Astrocyte (in vitro differentiated cells and primary cell): ENCODE measurements around the gene INO80E. TPM values are rescaled to one million over a fixed set of nuclear protein-coding genes. Genes with fewer than 3 reads are reported as not detected.
A peak's percentile ranks its signal among the peaks of the same experiment; 100 is the strongest.

Experiments used
- DNase-seq: peaks from one replicate; pipeline ENCODE4 v3.0.0-alpha.2; 2010; ENCODE audit warnings: low read depth
- FAIRE-seq: peaks from 2 replicates; lab custom pipeline; 2011; peaks lifted over from hg19 to GRCh38; lab: Jason Lieb, UNC
- H2AFZ ChIP-seq: 2 replicates; pipeline ENCODE4 v1.6.0; 2012; ENCODE audit warnings: low read depth, low read length, inconsistent platforms
- H3K27ac ChIP-seq: 2 replicates; pipeline ENCODE4 v1.5.1; 2011; ENCODE audit warnings: low read depth, low read length, inconsistent platforms
- H3K27me3 ChIP-seq: 2 replicates; pipeline ENCODE4 v1.6.0; 2011; ENCODE audit warnings: low read length, inconsistent platforms; ENCODE audit not compliant: insufficient read depth
- H3K36me3 ChIP-seq: 2 replicates; pipeline ENCODE4 v1.5.1; 2011; ENCODE audit warnings: low read length, inconsistent platforms; ENCODE audit not compliant: insufficient read depth
- H3K4me1 ChIP-seq: 2 replicates; pipeline ENCODE4 v1.5.1; 2011; ENCODE audit warnings: low read length, inconsistent platforms; ENCODE audit not compliant: insufficient read depth
- H3K4me2 ChIP-seq: 2 replicates; pipeline ENCODE4 v1.6.0; 2012; ENCODE audit warnings: low read length, inconsistent platforms
- H3K4me3 ChIP-seq: 2 replicates; pipeline ENCODE4 v1.5.1; 2011; ENCODE audit warnings: low read depth, mild to moderate bottlenecking, low read length, inconsistent platforms; ENCODE audit not compliant: insufficient read depth
- H3K79me2 ChIP-seq: 2 replicates; pipeline ENCODE4 v1.6.0; 2012; ENCODE audit warnings: mild to moderate bottlenecking, low read length, inconsistent platforms; ENCODE audit not compliant: insufficient read depth
- H3K9ac ChIP-seq: 2 replicates; pipeline ENCODE4 v1.6.0; 2012; ENCODE audit warnings: mild to moderate bottlenecking, low read length, inconsistent platforms
- H3K9me3 ChIP-seq: 2 replicates; pipeline ENCODE4 v1.5.1; 2012; ENCODE audit warnings: low read depth, mild to moderate bottlenecking, low read length, inconsistent platforms; ENCODE audit not compliant: insufficient read depth
- H4K20me1 ChIP-seq: 2 replicates; pipeline ENCODE4 v1.6.0; 2012; ENCODE audit warnings: low read length, inconsistent platforms; ENCODE audit not compliant: insufficient read depth
- H3K27ac Mint-ChIP-seq: one replicate; pipeline ENCODE4 v1.8.0; 2021; ENCODE audit warnings: mild to moderate bottlenecking, mixed read lengths; ENCODE audit not compliant: unreplicated experiment
- H3K27me3 Mint-ChIP-seq: one replicate; pipeline ENCODE4 v1.8.0; 2021; ENCODE audit warnings: low read depth, mixed read lengths; ENCODE audit not compliant: unreplicated experiment
- H3K36me3 Mint-ChIP-seq: one replicate; pipeline ENCODE4 v1.8.0; 2021; ENCODE audit warnings: low read depth, mixed read lengths; ENCODE audit not compliant: unreplicated experiment
- H3K4me1 Mint-ChIP-seq: one replicate; pipeline ENCODE4 v1.8.0; 2021; ENCODE audit warnings: low read depth, mixed read lengths; ENCODE audit not compliant: unreplicated experiment
- H3K4me3 Mint-ChIP-seq: one replicate; pipeline ENCODE4 v1.8.0; 2021; ENCODE audit warnings: mild to moderate bottlenecking, moderate library complexity, mixed read lengths; ENCODE audit not compliant: unreplicated experiment
- H3K9me3 Mint-ChIP-seq: one replicate; pipeline ENCODE4 v1.8.0; 2021; ENCODE audit warnings: mild to moderate bottlenecking, mixed read lengths; ENCODE audit not compliant: unreplicated experiment
- CTCF ChIP-seq: IDR thresholded peaks from 2 replicates; pipeline ENCODE4 v1.5.1; 2011; ENCODE audit warnings: low read depth, mild to moderate bottlenecking, inconsistent platforms, low read length, moderate library complexity; ENCODE audit not compliant: insufficient read depth
- EZH2 ChIP-seq: IDR thresholded peaks from 2 replicates; pipeline ENCODE4 v1.6.1; 2012; ENCODE audit warnings: mild to moderate bottlenecking, low read length, inconsistent platforms; ENCODE audit not compliant: insufficient read depth
- total RNA-seq: library from RNA; stranded (reverse); gene quantifications from 2 replicates; pipeline ENCODE4 v1.2.1, GENCODE V29; 2021

INO80E gene
- total RNA-seq, 1 donor from 2014 or later = 58.5 TPM

- no peaks in the 10 kb centered on the region for H3K36me3 Mint-ChIP-seq
- Histone ChIP-seq H3K9ac (no peak overlapping the region), H4K20me1 (peaks cover 8% of the 10 kb centered on the region), H2AFZ (no peak overlapping the region), H3K4me3 (no peak overlapping the region), H3K27ac (no peak overlapping the region), H3K79me2 (no peaks in the 10 kb centered on the region), H3K9me3 (no peaks in the 10 kb centered on the region), H3K27me3 (peaks cover 35% of the 10 kb centered on the region), H3K36me3 (no peaks in the 10 kb centered on the region), H3K4me2 (no peak overlapping the region), H3K4me1 (peaks cover 5% of the 10 kb centered on the region)
- TF ChIP-seq CTCF = no peak
- DNase-seq (no peak), FAIRE-seq (no peak)
- peaks cover 4% of the 10 kb centered on the region for H3K4me1 Mint-ChIP-seq
- H3K4me3 Mint-ChIP-seq = no peak overlapping the region
- peaks cover 3% of the 10 kb centered on the region for H3K9me3 Mint-ChIP-seq
- peaks cover 53% of the 10 kb centered on the region for H3K27me3 Mint-ChIP-seq
- H3K27ac Mint-ChIP-seq = no peak overlapping the region
Measured at GRCh38 chr16:30028438-30029076, 32.5 kb downstream of the INO80E start.

- H3K4me3 Mint-ChIP-seq = no peak overlapping the region
- peak; percentile 61 for TF ChIP-seq EZH2
- TF ChIP-seq CTCF = no peak
- H3K36me3 ChIP-seq = no peaks in the 10 kb centered on the region
- no peak overlapping the region for H2AFZ ChIP-seq
- FAIRE-seq (no peak), DNase-seq (no peak)
- H3K4me1 ChIP-seq = peaks cover 5% of the 10 kb centered on the region
- no peaks in the 10 kb centered on the region for H3K36me3 Mint-ChIP-seq
- H3K27ac Mint-ChIP-seq = no peak overlapping the region
- H3K27me3 ChIP-seq = peaks cover 35% of the 10 kb centered on the region
- H3K27ac ChIP-seq = no peak overlapping the region
- H3K9me3 ChIP-seq = no peaks in the 10 kb centered on the region
- no peak overlapping the region for H3K4me3 ChIP-seq
- H3K9ac ChIP-seq = no peak overlapping the region
- peaks cover 3% of the 10 kb centered on the region for H3K9me3 Mint-ChIP-seq
- peaks cover 8% of the 10 kb centered on the region for H4K20me1 ChIP-seq
- peaks cover 4% of the 10 kb centered on the region for H3K4me1 Mint-ChIP-seq
- no peaks in the 10 kb centered on the region for H3K79me2 ChIP-seq
- no peak overlapping the region for H3K4me2 ChIP-seq
- peaks cover 53% of the 10 kb centered on the region for H3K27me3 Mint-ChIP-seq
Measured at GRCh38 chr16:30030011-30030685, 34.1 kb downstream of the INO80E start.
